HG02571 (cell line): Measurements from ENCODE around the gene PBLD.
A peak's percentile ranks its signal among the peaks of the same experiment; 100 is the strongest.
"Not testable (repeated sequence)": the region's sequence is repeated elsewhere in the genome, so short reads cannot be mapped to it uniquely, and the experiment has no call there.

Source experiments
- ATAC-seq: cut with Tn5 transposase; IDR thresholded peaks from one replicate; pipeline ENCODE4 v1.9.1; 2021; ENCODE audit warnings: mild to moderate bottlenecking, moderate library complexity; ENCODE audit not compliant: unreplicated experiment

Gene PBLD

DNA sequence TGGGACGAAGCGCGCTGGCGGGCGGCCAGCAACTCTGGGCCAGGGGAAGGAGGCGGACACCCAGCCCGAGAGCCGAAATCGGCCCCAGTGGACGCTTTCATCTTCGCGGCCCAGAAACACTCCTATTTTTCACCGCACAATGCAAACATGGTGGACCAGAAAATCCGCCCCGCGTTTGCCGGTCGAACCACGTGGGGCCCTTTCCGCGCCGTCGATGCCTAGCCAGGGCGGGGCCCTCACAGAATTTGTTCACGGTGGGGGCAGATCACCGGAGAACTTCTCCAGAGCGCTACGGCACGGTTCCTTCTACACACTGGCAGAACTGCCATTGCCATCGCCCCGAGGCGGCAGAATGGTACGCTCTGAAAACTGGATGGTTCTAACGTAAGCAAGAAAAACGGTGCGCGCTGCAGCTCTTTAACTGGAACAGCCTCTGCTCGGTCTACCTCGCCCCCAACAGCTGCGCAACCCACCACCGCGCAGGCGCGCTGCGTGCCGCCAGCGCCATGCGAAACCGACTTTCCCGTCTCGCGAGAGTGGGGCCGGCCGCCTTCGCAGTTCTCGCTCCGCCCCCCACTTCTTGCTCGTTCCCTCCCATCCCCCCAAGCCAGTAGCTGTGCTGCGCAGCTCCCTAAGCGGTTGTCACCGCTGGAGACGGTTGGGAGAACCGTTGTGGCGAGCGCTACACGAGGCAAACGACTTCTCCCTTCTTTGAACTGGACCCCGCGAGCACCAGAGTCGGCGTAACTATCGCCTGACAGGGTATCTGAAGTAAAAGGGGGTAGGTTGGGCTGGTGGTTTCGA is 1.1 kb downstream of the PBLD start, which contains the start of gene HNRNPH3:
Gene HNRNPH3 (plus strand): TSS at position 610 of the 804 bp plus-strand sequence. CDS start 5,158 bp downstream, outside the sequence.
- ATAC-seq: peak; percentile 64

DNA sequence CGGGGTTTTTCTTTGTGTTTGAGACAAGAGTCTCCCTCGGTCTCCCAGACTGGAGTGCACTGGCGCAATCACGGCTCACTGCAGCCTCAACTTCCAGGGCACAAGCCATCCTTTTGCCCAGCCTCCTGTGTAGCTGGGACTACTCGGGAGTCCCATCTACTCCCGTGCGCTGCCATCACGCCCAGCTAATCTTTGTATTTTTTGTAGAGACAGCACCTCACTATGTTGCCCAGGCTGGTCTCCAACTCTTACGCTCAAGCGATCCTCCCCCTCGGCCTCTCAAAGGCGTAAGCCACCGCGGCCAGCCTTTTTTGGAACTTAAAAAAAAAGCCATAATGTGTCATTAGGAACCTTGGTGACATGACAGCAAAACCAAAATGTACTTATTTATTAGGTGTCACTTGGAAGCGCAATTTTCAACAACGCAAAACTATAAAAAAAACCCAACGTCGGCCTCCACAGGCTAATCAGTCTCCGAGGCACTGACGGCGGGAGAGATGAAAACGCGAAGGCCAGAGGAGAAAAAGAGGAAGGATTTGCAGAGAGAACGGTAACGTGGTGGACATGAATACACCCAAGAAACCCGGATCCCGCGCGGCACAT is 1.8 kb downstream of the PBLD start:
- no peak for ATAC-seq

DNA sequence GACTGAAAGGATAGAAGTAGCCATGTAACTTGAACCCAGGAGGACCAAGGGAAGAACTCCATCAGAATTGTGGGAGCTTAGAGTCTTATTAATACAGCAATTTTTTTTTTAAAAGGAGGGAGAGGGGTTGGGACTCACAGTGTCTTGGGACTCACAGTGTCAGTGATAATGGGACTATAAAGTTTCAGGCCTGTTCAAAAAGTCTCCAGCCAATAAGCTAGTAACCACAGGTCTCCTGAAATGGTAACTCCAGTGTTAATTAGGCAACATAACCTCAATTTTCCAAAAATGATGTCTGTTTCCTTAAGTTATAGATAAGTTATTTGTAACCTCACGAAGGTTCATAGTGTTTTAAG is 3.2 kb downstream of the PBLD start:
- ATAC-seq: no peak

DNA sequence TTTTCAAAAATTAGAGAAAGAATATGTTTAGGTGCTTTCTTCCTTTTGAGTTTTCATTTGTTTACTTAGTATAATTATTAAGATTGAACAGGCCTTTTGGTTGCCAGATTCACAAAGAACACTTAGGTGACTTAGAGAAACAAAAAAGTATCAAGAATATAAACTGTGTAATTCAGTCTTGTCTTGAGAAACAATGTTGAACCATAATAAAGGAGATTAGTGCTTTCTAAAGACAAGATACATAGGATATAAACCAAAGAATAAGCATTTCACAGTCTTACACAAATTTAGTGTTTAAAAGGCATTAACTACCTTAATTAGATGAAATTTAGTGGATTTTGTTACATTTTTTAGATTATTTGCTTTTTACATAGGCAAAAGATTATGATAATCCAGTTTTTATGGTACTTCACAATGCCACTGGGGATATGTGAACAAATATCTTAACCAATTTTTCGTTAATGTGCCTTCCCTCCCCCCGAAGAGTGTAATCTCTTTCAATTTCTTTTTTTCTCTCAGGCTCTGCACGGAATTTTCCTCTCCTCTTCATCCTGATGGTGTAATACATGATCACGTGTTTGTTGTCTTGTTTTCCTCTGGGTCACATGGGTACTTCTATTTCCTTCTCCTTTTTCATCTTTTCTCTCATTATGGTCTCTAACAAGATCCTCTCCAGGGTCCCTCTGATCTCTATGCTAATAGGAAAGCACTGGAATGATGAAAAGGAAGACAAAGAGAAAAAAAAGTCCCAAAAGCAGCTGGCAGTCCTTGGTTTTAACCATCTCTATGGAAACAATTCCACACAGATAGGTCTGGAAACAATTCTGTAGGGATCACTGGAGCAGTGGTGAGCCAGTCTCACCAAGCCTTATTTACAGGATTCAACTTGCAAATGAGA is 4.6 kb downstream of the PBLD start:
- no peak for ATAC-seq

DNA sequence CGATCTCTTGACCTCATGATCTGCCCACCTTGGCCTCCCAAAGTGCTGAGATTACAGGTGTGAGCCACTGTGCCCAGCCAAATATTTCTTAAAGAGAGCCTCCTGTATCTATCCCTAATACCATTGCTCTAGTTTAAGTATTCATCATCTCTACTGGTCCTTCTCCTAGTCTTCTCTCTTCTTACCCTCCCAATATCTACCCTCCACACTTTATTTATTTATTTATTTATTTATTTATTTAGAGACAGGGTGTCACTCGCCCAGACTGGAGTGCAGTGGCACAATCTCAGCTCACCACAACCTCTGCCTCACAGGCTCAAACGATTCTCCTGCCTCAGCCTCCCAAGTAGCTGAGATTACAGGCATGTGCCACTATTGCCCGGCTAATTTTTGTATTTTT is 8.3 kb downstream of the PBLD start:
- not testable (repeated sequence) for ATAC-seq

DNA sequence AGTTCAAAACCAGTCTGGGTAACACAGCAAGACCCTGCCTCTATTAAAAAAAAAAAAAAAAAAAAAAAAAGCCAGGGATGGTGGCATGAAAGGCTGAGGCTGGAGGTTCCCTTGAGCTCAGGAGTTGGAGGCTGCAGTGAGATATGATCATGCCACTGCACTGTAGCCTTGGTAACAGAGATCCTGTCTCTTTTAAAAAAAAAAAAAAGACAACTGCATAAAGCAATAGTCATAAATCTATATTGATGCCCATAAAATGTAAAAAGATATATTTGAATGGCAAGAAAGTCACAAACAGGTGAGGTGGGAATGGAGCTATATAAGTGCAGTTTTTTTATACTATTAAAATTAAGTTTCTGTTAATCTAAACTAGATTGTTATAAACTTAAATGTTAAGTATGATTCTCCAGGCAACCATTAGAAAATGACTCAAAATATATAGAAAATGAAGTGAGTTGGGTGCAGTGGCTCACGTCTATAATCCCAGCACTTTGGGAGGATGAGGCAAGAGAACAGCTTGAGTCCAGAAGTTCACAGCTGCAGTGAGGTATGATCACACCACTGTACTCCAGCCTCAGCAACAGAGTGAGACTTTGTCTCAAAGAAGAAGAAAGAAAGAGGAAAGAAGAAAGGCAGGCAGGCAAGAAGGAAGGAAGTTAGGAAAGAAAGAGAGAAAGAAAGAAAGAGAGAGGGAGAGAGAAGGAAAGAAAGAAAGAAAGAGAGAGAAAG is 14.2 kb downstream of the PBLD start:
- no peak for ATAC-seq

DNA sequence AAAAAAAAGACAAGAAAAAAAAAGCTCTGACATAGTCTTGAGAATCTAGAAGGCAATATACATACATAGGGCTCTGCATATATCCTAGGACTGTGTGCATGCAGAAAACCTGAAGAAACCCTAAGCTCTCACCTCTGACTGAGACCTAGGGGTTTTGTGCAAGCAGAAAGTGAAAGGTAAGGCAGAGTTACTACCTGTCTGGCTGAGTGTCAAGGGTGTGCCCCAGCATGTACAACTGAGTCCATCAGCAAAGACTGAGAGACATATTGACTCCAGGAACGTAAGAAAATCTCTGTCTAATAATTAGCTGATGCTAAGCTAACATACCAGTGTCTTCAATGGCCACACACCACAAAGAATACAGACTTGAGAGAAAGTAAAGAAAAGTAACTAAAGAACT is 17.1 kb downstream of the PBLD start:
- no peak for ATAC-seq

DNA sequence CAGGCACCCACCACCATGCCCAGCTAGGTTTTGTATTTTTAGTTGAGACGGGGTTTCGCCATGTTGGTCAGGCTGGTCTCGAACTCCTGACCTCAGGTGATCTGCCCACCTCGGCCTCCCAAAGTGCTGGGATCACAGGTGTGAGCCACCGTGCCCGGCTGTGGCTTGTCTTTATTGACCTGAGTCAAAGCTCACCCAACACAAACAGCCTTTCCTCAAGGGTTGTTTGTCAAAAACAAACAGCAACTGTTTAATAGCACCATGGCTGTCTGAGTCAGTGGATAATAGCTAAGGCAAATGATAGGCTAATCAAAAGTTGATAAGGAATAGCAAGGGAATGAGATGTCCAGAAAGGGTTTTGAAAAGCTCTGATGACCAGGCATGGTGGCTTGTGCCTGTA is 17.8 kb downstream of the PBLD start:
- ATAC-seq: not testable (repeated sequence)

DNA sequence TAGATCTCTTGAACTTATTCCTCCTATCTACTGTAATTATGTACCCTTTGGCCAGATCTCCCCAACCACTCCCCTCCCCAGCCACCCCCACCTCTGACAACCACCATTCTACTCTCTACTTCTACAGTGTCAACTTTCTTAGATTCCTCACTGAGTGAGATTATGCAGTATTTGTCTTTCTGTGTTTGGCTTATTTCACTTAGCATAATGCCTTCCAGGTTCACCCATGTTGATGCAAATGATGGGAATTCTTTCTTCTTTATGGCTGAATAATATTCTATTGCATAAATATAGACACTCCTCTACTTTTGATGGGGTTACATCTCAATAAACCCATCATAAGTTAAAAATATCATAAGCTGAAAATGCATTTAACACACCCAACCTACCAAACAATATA is 22.2 kb downstream of the PBLD start:
- no peak for ATAC-seq

DNA sequence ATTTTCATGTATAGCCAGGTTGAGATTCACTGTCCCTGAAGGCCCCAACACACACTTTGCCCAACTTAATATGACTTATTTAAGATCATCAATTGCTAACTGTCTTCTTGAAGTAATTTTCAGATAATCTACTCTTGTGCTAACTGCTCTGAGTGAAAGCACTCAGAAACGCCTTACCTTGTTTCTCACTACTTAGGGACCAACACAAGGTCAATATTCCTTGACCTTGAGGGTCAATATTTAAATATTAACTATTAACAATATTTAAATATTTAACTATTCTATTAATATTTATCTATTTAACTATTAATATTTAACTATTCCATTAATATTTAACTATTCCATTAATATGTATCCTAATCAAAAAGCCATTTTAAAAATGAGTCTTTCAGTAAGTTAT is 26.9 kb downstream of the PBLD start:
- no peak for ATAC-seq

DNA sequence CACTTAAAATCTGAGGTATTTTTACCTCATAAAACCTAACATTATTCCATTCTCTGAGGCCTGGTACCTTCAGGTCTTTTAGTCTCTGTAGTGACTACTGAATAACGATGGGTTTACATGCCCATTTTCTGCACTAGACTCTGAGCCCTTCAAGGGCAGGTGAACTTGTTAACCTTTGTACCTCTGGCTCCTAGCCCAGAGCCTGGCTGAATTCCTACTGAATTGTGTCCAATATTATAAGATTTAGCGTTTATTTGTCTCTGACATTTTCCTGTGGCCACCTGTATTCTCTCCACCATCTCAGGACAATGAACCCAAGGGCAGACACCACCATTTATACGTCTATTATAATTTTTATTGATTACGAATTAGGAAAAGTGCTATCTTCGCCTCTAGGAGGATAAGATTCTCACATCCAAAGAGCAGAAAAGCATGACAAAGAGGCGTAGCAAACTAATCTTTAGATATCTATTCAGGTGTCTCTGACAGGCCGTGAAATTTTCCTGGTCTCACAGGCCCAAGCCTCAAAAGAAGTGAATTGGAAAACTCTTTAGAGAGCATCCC is 28.8 kb downstream of the PBLD start:
- no peak for ATAC-seq

DNA sequence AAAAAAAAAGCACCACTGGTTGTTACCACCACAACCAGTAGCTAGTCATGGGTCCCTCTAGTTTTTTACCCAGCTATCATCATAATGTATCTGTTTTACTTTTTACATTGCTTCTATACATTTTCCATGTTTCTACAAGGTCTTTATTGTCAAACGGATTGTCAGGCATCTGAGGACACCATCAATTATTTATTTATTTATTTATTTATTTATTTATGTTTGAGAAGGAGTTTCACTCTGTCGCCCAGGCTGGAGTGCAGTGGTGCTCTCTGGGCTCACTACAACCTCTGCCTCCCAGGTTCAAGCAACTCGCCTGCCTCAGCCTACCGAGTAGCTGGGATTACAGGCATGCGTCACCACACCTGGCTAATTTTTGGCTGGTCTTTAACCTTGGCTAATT is 29.9 kb downstream of the PBLD start:
- no peak for ATAC-seq

DNA sequence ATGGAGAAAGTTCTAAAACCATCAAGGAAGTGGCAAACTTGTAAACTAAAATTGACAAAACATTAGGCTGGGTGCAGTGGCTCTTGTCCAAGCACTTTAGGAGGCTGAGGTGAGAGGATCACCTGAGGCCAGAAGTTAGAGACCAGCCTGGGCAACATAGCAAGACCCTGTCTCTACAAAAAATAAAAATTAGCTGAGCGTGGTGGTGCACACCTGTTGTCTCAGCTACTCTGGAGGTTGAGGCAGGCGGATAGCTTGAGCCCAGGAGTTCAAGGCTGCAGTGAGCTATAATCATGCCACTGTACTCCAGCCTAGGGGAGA is 30.3 kb downstream of the PBLD start:
- no peak for ATAC-seq

DNA sequence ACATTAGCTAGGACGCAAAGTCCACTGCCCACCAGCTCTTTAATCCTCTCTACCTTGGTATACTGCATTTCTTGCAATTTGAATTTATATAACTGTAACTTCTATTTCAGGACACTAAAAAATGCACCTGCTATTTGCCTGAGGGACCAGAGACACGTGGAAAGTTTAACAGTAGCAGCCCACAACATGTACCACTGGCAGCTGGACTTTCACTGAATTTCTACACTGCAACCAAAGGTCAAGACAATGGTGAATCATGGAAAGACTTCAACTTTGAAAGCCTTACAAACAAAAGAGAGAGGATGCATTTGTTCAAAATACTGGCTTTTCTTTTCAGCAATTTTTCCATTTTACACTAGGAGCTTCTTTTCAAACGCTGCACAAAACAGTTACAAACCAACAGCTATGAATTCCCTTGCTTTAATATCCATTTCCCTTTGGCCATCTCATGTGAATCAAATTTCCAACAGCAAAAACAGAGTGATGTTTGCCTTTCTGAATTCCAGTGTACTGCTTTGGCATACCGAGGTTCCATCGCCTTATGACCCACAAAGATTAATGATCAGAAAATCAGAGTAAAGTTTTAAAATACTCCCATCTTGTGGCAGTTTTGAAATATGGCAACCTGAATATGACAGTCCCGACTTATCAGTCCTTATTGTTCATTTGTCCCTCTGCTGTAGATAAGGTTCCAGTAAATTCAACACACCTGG is 30.8 kb downstream of the PBLD start:
- no peak for ATAC-seq

DNA sequence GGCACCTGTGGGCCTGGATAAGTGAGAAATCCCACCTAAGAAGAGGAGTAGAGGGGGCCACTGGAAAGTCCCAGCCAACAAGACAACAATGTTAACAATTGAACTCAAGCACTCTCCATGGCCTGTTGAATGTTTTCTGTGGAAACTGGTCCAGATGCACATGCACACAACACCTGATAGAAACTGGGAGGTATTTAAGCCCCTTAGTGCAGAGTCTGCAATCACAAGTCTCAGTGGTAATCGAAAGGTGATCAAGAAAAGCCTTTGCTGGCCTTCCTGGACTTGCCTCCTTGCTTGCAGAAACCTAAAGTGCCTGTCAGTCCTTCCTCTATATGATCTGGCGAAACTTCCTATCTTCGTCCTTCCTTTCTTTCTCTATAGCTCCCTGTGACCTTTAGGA is 31.4 kb downstream of the PBLD start:
- no peak for ATAC-seq

DNA sequence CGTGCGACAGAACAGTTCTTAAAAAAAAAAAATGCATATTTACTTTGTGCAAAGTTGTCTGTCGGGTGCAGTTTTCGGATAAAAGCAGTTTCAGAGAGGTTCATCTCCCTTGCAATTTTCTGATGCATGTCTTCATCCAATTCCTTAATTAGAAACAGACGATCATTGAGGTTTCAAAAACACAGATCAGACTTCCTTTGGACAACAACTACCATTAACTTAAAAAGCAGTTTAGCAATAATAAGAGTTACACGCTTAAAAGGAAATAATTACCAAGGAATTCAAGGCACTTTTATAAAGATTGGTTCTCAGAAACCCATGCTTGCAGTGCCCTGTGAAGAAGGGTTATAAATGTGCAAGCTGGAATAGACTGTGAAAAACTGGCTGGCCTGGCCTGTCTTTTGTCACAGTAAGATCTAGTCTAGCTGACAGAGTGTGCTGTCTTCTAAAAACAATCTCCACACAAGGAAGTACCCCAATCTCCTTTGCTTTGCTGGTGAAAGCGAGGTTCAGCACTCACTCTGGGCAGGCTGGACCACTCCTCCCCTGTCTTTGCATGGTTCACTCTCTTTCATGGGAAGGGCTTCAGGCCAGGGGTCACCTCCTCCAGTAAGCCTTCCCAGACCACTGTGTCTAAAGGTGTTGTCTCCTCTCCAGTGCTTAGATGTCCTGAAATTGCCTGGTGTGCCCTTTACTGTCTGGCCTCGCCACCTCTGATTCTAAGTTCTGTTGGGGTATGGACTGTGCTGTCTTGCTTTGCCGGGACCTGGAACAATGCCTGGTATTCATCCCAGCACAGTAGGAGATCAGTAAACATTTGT is 35.7 kb downstream of the PBLD start:
- ATAC-seq: no peak

DNA sequence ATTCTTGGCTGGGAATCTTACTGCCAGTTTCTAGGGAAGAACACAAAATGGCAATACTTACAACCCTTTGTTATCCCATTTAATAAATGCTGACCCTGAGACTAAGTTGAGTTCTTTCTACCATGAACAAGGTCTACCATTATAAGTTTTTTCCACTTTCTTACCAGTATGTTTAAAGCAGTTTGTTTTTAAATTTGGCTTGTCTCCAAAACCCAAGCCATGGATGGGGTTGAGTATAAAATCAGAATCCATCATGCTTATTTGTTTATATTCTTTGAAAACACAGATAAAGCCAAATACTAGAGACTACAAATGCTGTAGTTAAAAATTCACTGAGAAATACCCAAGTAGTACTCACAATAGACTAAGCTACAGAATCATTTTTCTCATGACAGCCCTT is 42.0 kb downstream of the PBLD start:
- ATAC-seq: no peak

DNA sequence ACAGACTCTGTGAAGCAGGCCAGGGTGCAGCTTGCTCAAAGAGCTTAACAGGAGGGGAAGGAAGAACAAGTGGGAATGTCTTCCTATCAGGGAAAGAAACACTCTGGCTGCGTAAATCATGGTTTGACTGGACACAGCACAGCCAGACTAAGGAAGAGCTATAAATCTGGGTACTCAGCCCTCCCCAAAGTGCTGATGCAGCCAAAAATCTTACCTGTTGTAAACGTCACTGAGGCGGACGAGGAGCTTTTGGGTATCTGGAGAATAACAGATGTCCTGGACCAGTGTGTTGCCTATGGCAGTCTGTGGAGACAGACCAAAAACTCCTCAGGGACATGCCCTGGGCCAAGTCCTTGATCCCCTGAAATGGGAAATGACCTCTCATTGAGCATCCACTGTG is 44.0 kb downstream of the PBLD start:
- no peak for ATAC-seq
